Activated naive CD8-positive, alpha-beta T cell (primary cell): ENCODE data around the gene ANKMY1.

Experiments used
- H3K27ac Mint-ChIP-seq: one replicate; pipeline ENCODE4 v1.8.0; 2021; ENCODE audit warnings: mixed read lengths
- H3K27me3 Mint-ChIP-seq: one replicate; pipeline ENCODE4 v1.8.0; 2021; ENCODE audit warnings: mixed read lengths
- H3K36me3 Mint-ChIP-seq: one replicate; pipeline ENCODE4 v1.8.0; 2021; ENCODE audit warnings: mixed read lengths
- H3K4me1 Mint-ChIP-seq: one replicate; pipeline ENCODE4 v1.8.0; 2021; ENCODE audit warnings: low read depth, mixed read lengths
- H3K4me3 Mint-ChIP-seq: one replicate; pipeline ENCODE4 v1.8.0; 2021; ENCODE audit warnings: mild to moderate bottlenecking, mixed read lengths
- H3K9me3 Mint-ChIP-seq: one replicate; pipeline ENCODE4 v1.8.0; 2021; ENCODE audit warnings: low read depth, mixed read lengths

The ANKMY1 gene

DNA sequence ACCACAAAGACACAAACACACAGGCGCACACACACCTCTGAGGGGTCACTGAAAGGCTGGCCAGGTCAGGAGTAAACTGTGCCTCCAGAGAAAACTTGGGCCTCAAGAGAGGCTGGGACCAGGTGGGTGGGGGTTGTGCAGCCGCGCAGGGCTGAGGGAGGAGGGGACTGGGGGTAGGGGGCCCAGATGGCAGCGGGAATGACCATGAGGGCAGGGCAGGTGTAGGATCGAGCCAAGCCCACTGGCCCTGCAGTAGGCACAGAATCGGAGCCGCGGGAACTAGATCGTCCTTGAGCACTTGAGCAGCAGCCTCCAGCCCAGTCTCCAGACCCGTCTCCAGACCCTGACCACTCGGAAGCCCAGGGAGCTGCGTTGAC is 36.8 kb downstream of the ANKMY1 start:
- Mint-ChIP-seq H3K4me1 (peaks cover 4% of the 10 kb centered on the region), H3K36me3 (peaks cover 29% of the 10 kb centered on the region), H3K4me3 (no peak overlapping the region), H3K27me3 (no peaks in the 10 kb centered on the region), H3K27ac (no peak overlapping the region), H3K9me3 (peaks cover 4% of the 10 kb centered on the region)

DNA sequence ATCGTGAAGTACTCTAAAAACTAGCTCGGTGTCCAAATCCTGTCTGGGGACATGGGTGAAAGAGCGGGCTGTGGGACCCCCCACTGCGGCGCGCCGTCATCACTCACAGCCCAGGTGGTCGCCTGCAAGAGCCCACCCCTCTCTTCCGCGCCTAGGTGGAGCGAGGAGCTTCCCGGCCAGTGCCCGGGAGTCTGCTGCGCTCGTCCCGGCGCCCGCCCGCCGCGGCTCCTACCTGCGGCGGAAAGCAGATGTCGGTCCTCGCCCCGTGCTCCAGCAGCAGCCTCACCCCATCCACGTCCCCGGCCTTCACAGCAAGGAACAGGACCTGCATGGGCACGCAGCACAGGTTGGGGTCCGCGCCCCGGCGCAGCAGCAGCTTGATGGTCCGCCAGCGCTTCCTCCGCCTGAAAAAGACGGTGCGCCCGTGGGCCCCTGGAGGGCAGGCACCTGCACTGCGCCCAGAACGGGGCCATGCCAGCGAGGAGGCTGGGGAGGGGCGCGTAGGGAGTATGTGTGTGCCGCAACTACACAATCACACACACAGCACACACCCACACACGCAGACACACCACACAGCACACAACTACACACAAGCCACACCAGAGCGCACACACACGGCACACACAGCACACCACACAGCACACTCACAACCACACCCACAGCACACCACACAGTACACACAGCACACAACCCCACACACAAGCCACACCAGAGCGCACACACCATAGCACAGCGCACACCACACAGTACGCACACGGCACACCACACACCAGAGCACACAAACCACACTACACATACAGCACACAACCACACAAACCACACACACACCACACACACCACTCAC is 37.4 kb downstream of the ANKMY1 start:
- Mint-ChIP-seq H3K4me3 (no peak overlapping the region), H3K36me3 (peaks cover 25% of the 10 kb centered on the region), H3K27me3 (no peaks in the 10 kb centered on the region), H3K9me3 (peaks cover 4% of the 10 kb centered on the region), H3K4me1 (peaks cover 4% of the 10 kb centered on the region), H3K27ac (no peak overlapping the region)

DNA sequence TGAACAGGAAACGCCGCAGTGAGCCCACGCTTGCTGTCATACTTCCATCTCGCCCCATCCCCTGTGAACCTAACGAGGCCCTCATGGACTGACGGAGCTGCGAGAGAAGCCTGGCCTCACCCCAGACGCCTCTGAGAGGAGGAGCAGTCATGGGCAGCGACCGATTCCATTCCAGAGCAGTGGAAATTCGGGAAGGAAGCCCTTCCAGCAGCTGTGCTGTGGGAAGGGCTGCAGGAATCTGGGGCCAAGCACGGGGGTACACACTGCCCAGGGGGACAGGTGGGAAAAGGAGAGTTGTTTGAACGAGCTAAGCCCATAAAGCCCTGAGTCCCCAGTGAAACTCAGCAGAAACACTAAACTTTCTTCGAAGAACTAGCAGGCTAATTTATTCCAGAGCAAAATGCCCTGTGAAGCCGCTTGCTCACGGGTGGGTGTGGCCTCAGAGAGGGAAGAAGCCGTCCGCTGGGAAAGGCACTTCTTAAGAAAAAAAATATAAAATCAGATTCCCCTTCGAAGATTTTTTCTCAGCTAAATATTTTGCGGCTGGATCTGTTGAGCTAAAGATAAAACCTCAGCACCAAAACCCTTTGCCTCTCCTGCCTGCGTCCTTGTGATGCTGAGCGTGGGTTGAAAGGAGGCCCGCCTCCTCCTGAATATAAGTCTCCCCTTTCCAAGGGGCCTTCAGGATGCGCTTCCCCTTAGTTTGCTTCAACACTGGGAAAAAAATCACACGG is 38.2 kb downstream of the ANKMY1 start:
- H3K4me1 Mint-ChIP-seq = peaks cover 4% of the 10 kb centered on the region
- H3K27ac Mint-ChIP-seq = no peak overlapping the region
- H3K27me3 Mint-ChIP-seq = no peaks in the 10 kb centered on the region
- H3K36me3 Mint-ChIP-seq = peaks cover 20% of the 10 kb centered on the region
- no peaks in the 10 kb centered on the region for H3K9me3 Mint-ChIP-seq
- H3K4me3 Mint-ChIP-seq = no peak overlapping the region

DNA sequence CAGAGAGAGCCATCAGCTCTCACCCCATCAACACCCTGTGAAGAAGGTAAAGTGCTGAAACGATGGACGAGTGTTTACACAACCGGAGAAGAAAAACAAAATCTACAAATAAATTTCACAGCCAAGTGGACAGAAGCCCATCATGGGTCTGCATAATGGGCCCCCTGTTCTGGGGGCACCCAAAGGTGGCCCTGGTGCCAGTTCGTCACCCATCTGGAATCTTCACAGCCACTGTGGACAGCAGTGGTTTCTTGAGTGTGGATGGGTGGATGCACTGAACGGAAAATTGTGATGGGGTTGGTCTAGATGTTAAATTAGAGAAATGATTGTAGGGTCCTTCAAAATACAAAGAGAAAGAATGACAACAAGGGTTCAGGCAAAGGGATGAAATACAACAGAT is 38.8 kb downstream of the ANKMY1 start:
- no peak overlapping the region for H3K27ac Mint-ChIP-seq
- no peaks in the 10 kb centered on the region for H3K27me3 Mint-ChIP-seq
- H3K4me3 Mint-ChIP-seq = no peak overlapping the region
- H3K36me3 Mint-ChIP-seq = peaks cover 17% of the 10 kb centered on the region
- peaks cover 8% of the 10 kb centered on the region for H3K4me1 Mint-ChIP-seq
- H3K9me3 Mint-ChIP-seq = no peaks in the 10 kb centered on the region

DNA sequence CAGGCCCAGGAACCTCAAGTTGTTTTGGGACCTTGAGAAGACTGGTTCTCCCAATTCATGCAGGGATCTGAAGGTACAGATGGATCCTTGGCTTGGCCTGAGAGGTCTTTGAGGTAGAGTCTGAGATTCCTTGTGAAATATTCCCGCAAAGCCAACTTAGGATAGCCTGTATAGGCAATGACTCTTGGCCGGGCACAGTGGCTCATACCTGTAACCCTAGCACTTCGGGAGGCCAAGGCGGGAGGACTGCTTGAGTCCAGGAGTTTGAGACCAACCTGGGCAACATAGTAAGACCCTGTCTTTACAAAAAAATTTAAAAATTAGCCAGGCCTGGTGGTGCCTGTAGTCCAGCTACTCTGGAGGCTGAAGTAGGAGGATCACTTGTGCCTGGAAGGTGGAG is 40.4 kb downstream of the ANKMY1 start:
- H3K9me3 Mint-ChIP-seq = no peaks in the 10 kb centered on the region
- H3K4me1 Mint-ChIP-seq = peaks cover 14% of the 10 kb centered on the region
- H3K4me3 Mint-ChIP-seq = no peak overlapping the region
- no peaks in the 10 kb centered on the region for H3K27me3 Mint-ChIP-seq
- H3K36me3 Mint-ChIP-seq = peaks cover 9% of the 10 kb centered on the region
- no peak overlapping the region for H3K27ac Mint-ChIP-seq

DNA sequence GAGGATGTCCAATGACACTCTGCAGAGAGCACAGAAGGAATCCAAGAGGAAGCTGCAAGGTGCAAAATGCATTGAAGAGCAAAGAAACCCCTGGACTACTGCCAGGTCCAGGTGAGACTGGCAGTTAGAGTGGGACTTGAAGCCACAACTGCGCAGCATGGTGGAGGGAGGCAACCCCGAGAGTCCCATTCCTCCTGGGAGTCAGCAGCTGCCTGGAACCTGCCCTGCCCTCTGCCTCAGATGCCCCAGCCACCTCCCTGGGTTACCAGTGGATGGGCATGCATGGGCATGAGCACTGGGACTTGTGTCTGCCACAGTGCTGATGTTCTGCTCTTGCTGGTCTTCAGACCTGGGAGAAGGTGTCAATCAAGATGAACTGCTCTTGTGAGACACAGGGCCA is 43.2 kb downstream of the ANKMY1 start:
- no peak overlapping the region for H3K4me3 Mint-ChIP-seq
- no peak overlapping the region for H3K27ac Mint-ChIP-seq
- H3K9me3 Mint-ChIP-seq = no peaks in the 10 kb centered on the region
- peaks cover 10% of the 10 kb centered on the region for H3K36me3 Mint-ChIP-seq
- peaks cover 10% of the 10 kb centered on the region for H3K4me1 Mint-ChIP-seq
- H3K27me3 Mint-ChIP-seq = no peaks in the 10 kb centered on the region

DNA sequence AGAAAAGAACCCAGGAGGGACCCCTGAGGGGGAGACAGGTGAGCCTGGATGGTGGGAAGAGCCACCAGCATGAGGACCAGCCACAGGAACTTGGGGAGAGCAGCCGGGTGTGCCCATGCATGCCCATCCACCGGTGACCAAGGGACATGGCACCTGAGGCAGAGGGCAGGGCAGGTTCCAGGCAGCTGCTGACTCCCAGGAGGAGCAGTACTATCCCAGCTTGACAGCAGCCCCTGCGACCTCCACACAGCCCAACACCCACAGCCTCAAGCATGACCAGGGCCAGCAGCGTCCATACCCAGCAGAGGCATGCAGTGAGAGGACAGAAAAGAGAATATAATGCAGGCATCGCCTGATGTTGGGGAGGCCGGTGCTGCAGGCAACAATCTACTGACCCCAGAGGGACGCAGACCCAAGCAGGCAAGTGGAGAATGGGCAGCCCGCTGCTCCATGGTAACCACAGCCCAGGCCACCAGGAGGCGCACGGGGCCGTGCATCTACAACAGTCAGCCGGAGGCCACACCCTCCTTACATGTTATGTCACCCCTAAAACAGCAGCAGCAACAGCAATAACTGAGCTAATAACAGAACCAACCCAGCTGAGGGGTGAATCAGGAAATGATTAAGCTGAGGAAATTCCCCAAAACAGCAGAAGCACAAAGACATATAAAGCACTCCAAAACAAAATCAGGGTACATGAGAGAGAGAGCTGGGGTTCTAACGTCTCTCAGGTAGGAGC is 44.1 kb downstream of the ANKMY1 start:
- Mint-ChIP-seq H3K4me1 (peaks cover 10% of the 10 kb centered on the region), H3K27ac (peak overlapping the region; percentile 35), H3K9me3 (no peaks in the 10 kb centered on the region), H3K36me3 (peaks cover 15% of the 10 kb centered on the region), H3K4me3 (peak overlapping the region; percentile 3), H3K27me3 (no peaks in the 10 kb centered on the region)

DNA sequence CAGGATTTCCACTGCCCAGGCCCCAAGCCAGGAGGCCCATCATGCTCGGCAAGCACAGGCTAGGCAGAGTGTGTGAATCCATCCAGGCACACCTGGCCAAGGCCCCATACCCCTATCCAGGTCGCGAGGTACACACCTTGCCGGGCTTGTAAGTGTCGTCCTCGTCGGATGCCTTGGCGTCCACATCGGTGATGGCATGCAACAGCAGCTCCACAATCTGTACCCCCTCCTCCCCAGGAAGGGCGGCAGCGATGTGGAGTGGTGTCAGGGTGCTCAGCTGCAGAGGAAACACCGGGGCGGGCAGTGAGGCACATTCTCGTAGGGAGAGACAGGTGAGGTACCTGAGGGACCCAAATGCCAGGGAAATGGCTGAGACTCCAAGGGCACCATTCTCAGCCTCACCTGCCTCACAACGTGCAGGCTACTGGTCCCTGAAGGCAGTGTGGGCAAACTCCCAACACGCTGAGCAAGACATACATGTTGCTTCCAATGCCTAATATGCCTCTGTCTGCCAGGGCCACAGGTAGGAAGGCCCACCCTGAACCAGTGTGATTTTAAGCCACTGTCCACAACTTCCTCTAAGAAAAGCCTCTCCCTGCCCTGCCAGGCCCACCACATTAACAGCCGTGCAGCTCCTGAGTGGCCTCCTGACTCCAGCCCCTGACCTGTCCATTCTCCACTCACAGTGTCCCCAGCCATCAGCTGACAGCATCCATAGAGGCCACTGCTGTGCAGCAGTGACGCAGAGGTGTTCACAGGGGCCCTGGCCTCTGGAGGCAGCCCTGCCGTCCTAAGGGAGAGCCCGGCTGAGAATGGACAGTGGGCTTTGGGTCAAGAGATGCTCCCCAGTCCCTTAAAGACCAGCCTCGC is 44.9 kb downstream of the ANKMY1 start:
- Mint-ChIP-seq H3K36me3 (peaks cover 18% of the 10 kb centered on the region), H3K27me3 (no peaks in the 10 kb centered on the region)

DNA sequence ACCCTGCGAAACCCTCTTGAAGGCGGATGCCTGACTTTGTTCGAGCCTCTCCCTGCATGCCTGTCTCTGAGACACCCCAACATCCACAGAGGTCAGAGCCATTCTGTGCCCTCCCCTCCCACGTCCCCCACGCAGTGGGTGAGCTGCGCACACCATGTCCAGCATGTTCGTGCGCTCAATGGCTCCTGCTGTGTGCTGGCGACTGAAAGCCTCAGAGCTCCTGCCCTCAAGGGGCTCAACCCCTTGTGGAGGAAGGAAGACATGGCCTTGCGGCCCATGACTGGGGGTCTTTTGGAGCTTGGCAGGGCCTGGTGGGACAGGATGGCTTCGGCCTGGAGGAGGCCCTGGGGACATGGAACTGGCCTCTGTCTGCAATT is 45.7 kb downstream of the ANKMY1 start:
- H3K27ac Mint-ChIP-seq = no peak overlapping the region
- no peak overlapping the region for H3K4me3 Mint-ChIP-seq
- H3K36me3 Mint-ChIP-seq = peaks cover 18% of the 10 kb centered on the region
- no peaks in the 10 kb centered on the region for H3K27me3 Mint-ChIP-seq
- no peaks in the 10 kb centered on the region for H3K9me3 Mint-ChIP-seq
- H3K4me1 Mint-ChIP-seq = peaks cover 10% of the 10 kb centered on the region

More for the DNA sequence above, 44.9 kb downstream of the ANKMY1 start:
- H3K4me3 Mint-ChIP-seq = no peak overlapping the region
- H3K4me1 Mint-ChIP-seq = peaks cover 10% of the 10 kb centered on the region
- no peaks in the 10 kb centered on the region for H3K9me3 Mint-ChIP-seq
- H3K27ac Mint-ChIP-seq = no peak overlapping the region

DNA sequence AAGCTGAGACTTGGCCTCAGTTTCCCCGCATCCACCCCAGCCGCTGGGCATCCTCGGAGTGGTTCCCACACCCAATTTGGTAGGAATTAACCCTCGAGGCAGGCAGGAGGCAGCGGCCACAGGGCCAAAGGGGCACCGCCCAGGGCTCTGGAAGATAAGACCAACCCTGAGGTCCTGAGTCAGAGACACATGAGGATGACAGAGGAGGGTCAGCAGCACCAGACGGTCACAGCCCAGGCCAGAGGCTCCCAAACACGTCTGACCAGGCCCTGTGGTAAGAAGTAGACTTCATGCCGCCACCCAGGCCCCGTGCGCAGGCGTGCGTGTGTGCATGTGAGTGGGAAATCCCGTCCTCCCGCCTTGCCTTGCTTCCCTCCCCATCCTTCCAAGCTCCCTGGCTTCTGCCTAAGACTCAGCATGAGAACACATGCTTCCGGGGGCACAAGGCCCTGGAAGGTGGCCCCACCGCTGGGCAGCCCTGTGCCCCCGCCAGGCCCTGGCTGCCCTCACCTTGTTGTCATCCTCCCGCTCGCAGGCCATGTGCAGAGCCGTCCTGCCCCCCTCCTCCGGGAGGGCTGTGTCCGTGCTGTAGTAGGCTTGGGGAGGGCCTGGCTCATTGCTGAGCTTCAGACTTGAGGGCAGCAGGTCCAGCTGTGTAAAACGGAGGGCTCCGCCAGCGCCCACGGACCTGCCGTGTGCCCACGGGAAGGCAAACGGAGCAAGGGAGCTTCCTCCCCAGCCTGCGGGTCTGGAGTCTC is 46.3 kb downstream of the ANKMY1 start:
- no peaks in the 10 kb centered on the region for H3K9me3 Mint-ChIP-seq
- no peaks in the 10 kb centered on the region for H3K27me3 Mint-ChIP-seq
- peaks cover 18% of the 10 kb centered on the region for H3K36me3 Mint-ChIP-seq
- H3K27ac Mint-ChIP-seq = no peak overlapping the region
- H3K4me3 Mint-ChIP-seq = no peak overlapping the region
- peaks cover 10% of the 10 kb centered on the region for H3K4me1 Mint-ChIP-seq

DNA sequence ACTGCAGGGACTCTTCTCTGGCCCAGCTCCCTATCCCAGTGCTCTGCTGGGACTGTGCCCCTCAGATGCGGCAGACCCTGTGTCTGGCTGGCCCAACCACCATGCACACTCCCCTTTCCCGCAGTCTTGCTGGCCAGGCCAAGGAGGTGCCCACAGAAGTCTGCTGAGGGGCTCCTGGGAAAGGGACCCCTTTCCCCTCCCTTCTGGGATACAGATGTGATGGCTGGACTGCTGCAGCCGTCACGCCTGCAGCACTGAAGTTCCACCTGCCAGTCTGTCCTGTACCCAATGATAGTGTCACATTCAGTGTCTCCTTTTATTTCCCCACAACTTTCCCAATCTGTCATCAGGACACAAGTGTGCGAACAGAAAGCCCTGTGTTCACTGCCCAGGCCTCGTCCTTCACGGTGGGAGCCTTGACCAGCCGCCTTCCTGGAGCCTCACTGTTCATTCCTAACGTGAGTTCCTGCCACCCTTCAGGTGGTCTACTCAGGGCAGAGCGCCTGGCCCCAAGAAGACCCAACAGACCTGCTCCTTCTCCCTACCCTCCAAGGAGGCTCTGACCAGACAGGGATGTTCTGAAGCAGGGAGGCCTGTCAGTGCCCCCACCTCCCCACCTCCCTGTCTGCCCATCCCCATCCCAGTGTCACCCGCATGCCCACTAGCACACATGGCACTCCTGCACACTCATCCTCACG is 47.1 kb downstream of the ANKMY1 start:
- Mint-ChIP-seq H3K9me3 (no peaks in the 10 kb centered on the region), H3K4me1 (peaks cover 10% of the 10 kb centered on the region), H3K27ac (no peak overlapping the region), H3K4me3 (no peak overlapping the region), H3K27me3 (no peaks in the 10 kb centered on the region), H3K36me3 (peaks cover 18% of the 10 kb centered on the region)

DNA sequence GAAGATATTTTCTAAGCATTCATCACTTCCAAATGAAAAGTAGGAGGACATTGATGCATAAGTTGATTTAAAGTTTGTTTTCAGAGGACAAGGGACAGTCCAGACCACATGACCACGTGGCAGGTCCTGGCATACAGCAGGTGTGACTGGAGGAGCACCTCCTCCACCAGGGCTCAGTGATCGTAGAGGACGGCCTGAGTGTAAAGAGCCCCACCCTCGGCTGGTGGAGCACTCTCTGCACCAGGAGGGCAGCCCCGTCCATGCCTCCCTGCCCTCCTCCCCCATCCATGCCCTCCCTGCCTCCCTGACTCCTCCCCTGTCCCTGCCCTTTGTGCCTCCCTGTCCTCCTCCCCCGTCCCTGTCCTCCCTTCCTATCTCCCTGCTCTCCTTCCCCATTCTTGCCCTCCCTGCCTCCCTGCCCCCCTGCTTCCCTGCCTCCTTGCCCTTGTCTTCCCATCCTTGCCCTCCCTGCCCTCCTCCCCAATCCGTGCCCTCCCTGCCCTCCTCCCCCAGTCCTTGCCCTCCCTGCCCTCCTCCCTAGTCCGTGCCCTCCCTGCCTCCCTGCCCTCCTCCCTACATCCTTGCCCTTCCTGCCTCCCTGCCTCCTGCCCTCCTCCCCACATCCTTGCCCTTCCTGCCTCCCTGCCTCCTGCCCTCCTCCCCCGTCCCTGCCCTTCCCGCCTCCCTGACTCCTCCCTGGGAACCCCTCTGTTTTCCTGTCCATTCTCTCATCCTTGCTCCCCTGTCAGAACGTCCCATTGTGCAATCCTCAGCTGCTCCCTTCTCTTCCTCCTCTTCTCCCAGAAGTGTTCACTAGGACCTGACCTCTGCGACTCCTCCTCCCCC is 47.9 kb downstream of the ANKMY1 start:
- Mint-ChIP-seq H3K9me3 (no peaks in the 10 kb centered on the region), H3K36me3 (peaks cover 18% of the 10 kb centered on the region), H3K4me3 (no peak overlapping the region), H3K27ac (no peak overlapping the region), H3K27me3 (no peaks in the 10 kb centered on the region), H3K4me1 (peaks cover 10% of the 10 kb centered on the region)
